Measurements from ENCODE around the gene CIDEA. TPM values are rescaled to one million over a fixed set of nuclear protein-coding genes. Genes with fewer than 3 reads are reported as not detected.
A peak's percentile ranks its signal among the peaks of the same experiment; 100 is the strongest.

Gene CIDEA
- total RNA-seq, 4 donors from 2014 or later = 132 to 584 (median 435) TPM

- TF ChIP-seq, protein P1, sequence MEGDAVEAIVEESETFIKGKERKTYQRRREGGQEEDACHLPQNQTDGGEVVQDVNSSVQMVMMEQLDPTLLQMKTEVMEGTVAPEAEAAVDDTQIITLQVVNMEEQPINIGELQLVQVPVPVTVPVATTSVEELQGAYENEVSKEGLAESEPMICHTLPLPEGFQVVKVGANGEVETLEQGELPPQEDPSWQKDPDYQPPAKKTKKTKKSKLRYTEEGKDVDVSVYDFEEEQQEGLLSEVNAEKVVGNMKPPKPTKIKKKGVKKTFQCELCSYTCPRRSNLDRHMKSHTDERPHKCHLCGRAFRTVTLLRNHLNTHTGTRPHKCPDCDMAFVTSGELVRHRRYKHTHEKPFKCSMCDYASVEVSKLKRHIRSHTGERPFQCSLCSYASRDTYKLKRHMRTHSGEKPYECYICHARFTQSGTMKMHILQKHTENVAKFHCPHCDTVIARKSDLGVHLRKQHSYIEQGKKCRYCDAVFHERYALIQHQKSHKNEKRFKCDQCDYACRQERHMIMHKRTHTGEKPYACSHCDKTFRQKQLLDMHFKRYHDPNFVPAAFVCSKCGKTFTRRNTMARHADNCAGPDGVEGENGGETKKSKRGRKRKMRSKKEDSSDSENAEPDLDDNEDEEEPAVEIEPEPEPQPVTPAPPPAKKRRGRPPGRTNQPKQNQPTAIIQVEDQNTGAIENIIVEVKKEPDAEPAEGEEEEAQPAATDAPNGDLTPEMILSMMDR (IDR thresholded peaks at IDR 0.05) = no peak
- no peak for ATAC-seq (ENCODE audit: low FRiP score)
- no peak for DNase-seq (ENCODE audit: low spot score)
Measured at GRCh38 chr18:12231040-12231882, 22.9 kb upstream of the CIDEA start.

DNA sequence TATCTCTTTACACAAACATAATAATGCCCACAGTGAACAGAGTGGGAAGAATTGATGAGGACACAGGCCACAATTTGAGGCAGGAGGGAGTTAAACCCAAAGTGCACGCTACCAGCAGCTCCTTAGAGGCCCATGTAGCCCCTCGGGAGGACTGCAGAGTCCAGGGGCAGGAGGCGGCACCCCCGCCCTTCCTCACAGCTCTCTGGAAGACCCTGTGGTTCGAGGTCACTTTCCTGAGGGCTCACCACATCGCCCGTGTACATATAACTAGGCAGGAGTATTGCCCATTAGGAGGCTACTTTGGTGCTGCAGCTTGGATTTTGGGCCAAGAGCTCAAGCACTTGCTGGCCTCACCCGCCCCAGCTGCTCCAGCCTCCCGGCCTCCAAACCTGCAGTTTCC lies 22.2 kb upstream of the CIDEA start:
- TF ChIP-seq, protein P1 (IDR thresholded peaks at IDR 0.05) = no peak
- no peak for DNase-seq (ENCODE audit: low spot score)
- ATAC-seq (ENCODE audit: low FRiP score) = no peak

GRCh38 chr18:12233378-12233777 lies 20.8 kb upstream of the CIDEA start:
- no peak for ATAC-seq (ENCODE audit: low FRiP score)
- TF ChIP-seq, protein P1 (IDR thresholded peaks at IDR 0.05) = no peak
- no peak for DNase-seq (ENCODE audit: low spot score)

DNA sequence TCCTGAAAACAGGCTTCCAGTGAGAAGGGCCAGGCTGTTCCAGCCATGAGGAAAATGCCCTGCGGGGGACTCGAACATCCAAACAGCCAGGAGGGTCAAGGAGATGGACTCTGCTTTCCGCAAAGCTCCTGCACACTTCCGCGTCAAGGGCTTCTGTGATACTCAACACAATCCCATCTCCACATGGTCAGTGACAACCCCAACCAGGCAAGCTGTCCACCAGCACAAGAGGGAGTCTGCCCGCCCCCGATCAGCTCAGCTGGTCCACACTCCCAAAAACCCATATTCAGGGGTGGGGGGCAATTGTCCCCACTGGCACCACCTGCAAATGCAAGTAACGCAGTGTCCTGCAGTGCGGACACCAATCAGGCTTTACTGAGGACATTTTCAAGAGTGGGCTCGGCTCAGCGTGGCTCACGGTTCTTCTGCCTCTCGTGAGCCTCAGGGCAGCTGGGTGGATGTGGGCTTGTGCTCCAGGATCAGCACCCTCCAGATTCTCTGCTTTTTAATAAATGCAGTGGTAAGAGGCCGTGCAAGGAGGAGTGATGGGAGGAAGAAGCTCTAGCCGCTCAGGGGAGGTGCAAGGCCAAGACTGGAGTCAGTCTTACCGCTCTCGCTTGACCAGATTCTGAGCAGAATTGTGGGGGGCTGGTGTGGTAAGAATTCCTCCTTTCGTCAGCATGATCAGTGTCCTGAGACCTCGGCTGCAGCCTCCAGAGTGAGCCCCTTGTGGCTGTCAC lies 19.5 kb upstream of the CIDEA start:
- TF ChIP-seq, protein P1 (IDR thresholded peaks at IDR 0.05) = no peak
- ATAC-seq (ENCODE audit: low FRiP score) (no peak), DNase-seq (ENCODE audit: low spot score) (no peak)

GRCh38 chr18:12236141-12236540 lies 18.0 kb upstream of the CIDEA start:
- ATAC-seq (ENCODE audit: low FRiP score) (no peak), DNase-seq (ENCODE audit: low spot score) (no peak)
- TF ChIP-seq, protein P1 (IDR thresholded peaks at IDR 0.05) = no peak

- peak; percentile 75 for ATAC-seq (ENCODE audit: low FRiP score)
- TF ChIP-seq, protein P1 (IDR thresholded peaks at IDR 0.05) = peak in 1 of 3 donors; percentile 28
- DNase-seq (ENCODE audit: low spot score) = peak; percentile 43
Measured at GRCh38 chr18:12236934-12237832, 17.0 kb upstream of the CIDEA start.
